GM21447 (cell line): ENCODE measurements around the gene ZNF747.

Experiments used
- ATAC-seq: cut with Tn5 transposase; IDR thresholded peaks from one replicate; pipeline ENCODE4 v1.9.1; 2021; ENCODE audit not compliant: unreplicated experiment

Gene ZNF747

GRCh38 chr16:30519120-30520049 is 15.3 kb downstream of the ZNF747 start:
- ATAC-seq: no peak

GRCh38 chr16:30518552-30518951 is 16.1 kb downstream of the ZNF747 start:
- ATAC-seq: no peak

- ATAC-seq: no peak
Measured at GRCh38 chr16:30515275-30515674, 19.4 kb downstream of the ZNF747 start.

GRCh38 chr16:30511509-30511908 is 23.1 kb downstream of the ZNF747 start:
- ATAC-seq: no peak

- ATAC-seq: no peak
Measured at GRCh38 chr16:30510376-30510938, 24.2 kb downstream of the ZNF747 start.

DNA sequence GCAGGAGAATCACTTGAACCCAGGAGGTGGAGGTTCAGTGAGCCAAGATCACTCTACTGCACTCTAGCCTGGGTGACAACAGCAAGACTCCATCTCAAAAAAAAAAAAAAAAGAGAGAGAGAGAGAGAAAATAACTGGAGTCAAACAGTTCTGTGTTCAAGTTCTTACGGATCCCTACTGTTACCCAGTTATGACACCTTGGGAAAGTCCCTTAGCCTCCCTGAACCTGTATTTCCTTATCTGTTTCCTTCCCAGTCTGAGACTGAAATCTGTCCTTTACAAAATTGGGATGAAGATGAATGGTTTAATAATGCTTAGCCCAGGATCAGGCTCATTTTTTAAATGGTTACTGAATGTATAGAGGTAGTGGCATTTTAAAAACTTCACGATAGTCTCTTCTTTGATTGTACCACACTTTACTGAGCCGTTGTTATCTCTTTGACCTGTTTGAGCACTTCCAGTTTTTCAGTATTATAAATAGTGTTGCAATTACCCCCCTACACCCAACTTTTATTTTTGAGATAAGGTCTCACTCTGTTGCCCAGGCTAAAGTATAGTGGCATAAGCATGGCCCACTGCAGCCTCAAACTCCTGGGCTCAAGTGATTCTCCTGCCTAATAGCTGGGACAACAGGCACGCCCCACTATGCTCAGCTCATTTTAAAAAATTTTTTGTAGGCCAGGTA is 25.4 kb downstream of the ZNF747 start:
- no peak for ATAC-seq

- no peak for ATAC-seq
Measured at GRCh38 chr16:30503403-30504296, 31.0 kb downstream of the ZNF747 start.

DNA sequence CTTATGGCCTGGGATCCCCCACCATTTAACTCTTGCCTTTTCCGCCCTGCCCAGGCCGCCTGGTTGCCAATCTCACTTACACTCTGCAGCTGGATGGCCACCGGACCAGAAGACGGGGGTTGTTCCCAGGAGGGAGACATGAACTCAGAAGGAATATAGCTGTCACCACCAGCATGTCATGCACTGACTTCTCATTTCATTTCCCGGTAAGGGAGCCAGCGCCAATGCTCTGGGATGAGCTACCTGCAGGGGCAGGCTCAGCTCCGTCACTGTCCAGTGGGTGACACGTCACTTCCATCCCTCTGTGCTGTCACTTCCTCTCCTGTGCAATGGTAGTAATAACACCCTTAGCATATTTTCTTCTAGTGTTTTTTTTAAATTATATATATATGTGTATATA is 35.4 kb downstream of the ZNF747 start:
- ATAC-seq: no peak

DNA sequence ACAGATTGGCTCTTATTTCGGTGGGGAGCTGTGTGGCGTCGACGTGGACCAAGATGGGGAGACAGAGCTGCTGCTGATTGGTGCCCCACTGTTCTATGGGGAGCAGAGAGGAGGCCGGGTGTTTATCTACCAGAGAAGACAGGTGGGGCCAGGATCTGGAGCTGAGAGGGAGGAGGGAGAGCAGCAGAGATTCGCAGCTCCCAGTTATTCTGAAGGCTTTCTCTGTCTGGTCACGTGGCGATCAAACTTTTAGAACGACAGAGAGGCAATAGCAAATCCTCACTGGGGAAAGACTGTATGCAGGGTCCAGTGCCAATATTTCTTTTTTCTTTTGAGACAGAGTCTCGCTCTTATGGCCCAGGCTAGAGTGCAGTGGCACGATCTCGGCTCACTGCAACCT is 39.9 kb downstream of the ZNF747 start:
- ATAC-seq: no peak

DNA sequence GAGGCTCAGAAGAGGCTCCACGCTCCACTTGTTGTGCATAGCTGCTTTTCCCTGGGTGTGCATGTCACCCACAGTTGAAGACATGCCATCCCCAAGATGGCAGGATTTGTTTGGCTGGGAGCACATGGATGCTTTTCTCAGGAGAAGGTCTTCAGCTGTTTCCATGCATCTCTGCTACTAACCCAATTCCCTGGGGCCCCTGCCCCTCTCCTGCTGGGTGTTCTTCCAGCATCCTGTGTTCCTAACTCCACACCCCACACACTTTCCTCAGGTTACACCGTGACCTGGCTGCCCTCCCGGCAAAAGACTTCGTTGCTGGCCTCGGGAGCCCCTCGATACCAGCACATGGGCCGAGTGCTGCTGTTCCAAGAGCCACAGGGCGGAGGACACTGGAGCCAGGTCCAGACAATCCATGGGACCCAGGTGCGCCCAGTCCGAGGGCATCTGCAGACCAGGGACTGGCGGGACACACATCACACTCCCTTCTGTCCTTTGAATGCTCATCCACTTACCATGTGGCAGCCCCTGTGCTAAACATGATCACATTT is 40.6 kb downstream of the ZNF747 start:
- no peak for ATAC-seq

GRCh38 chr16:30491744-30492308 is 42.8 kb downstream of the ZNF747 start:
- no peak for ATAC-seq

DNA sequence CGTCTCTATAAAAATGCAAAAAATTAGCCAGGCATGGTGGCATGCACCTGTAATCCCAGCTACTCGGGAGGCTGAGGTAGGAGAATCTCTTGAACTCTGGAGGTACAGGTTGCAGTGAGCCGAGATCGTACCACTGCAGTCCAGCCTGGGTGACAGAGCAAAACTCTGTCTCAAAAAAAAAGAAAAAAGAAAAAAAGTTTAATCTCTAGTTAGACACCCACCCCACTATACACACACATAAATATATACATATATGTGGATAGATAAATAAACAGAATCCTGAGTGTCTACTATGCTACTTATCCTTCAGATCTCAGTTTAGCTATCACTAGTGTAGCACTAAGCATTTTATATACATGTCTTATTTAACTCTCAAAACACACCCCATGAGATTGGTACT is 43.4 kb downstream of the ZNF747 start:
- ATAC-seq: no peak

GRCh38 chr16:30490210-30490609 is 44.4 kb downstream of the ZNF747 start:
- ATAC-seq: no peak

GRCh38 chr16:30488764-30489605 is 45.7 kb downstream of the ZNF747 start:
- no peak for ATAC-seq

DNA sequence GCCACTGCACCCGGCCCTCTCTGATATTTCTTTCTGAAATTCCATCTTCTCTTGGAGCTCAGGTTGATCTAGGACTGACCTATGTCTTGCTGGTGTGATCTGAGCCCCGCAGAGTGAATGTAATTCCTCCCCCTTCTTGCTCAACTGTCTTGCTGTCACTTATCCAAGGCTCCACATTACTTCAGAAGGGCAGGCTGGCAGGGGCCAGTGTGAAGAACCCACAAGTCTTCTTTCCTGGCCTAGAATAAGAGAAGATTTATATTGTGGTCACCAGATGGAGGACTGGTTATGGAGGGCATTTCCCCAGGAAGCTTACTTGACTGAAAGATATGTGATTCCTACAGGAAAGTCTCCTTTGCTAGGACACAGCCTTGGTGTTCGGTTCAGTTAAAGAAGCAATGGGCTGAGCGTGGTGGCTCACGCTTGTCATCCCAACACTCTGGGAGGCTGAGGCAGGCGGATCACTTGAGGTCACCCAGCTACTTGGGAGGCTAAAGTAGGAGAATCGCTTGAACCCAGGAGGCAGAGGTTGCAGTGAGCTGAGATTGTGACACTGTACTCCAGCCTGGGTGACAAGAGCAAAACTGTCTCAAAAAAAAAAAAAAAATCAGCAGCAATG is 48.7 kb downstream of the ZNF747 start:
- no peak for ATAC-seq

DNA sequence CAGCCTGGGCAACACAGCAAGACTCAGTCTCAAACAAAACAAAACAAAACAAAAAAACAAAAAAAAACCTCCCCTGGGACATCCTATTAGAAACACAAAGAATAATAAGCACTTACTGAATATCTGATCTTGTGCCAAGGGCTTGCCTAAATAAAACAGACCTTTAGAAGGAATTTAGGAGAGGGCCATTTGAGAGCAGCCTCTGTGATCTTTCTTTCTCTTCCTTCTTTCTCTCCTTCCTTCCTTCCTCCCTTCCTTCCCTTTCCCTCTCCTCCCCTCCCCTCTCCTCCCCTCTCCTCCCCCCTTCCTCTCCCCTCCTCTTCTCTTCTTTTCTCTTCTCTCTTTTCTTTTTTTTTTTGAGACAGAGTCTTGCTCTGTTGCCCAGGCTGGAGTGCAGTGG is 49.8 kb downstream of the ZNF747 start:
- no peak for ATAC-seq

- no peak for ATAC-seq
Measured at GRCh38 chr16:30482366-30482765, 52.3 kb downstream of the ZNF747 start.

- no peak for ATAC-seq
Measured at GRCh38 chr16:30481381-30481780, 53.3 kb downstream of the ZNF747 start.
